GM12878 (cell line): Measurements from ENCODE around the gene PIPOX. TPM values are rescaled to one million over a fixed set of nuclear protein-coding genes. Genes with fewer than 3 reads are reported as not detected.

Source experiments
- ATAC-seq: fragments of 200-7000 bp; cut with Tn5 transposase; 3 replicates; pipeline ENCODE4 v1.9.1; 2020; ENCODE audit warnings: mild to moderate bottlenecking, moderate library complexity
- BruUV-seq: library from RNA; stranded (reverse); fragments of 400-500 nt; replicated peaks from 2 replicates; lab custom pipeline; 2021; lab: Mats Ljungman, UMichigan
- CTCF ChIA-PET: fragments of 300-600 bp; sonication (Branson Sonifier 250); formaldehyde crosslinking; extraction: SDS; loops from one replicate; lab custom pipeline; 2021; ENCODE audit warnings: inconsistent platforms; lab: Yijun Ruan, JAX
- POLR2A ChIA-PET: fragments of 350-600 bp; formaldehyde crosslinking; extraction: SDS; loops from one replicate; lab custom pipeline; 2021; ENCODE audit warnings: inconsistent platforms; lab: Charles Lee
- RAD21 ChIA-PET: fragments of 300-600 bp; sonication (Branson Sonifier 250); formaldehyde crosslinking; loops from one replicate; lab custom pipeline; 2023; ENCODE audit warnings: antibody characterized with exemption; ENCODE audit not compliant: unreplicated experiment; lab: Charles Lee
- SMC1A ChIA-PET: fragments of 300-600 bp; sonication (Branson Sonifier 250); formaldehyde crosslinking; loops from one replicate; lab custom pipeline; 2023; ENCODE audit not compliant: unreplicated experiment, uncharacterized antibody; lab: Charles Lee
- DNase-seq: peaks from one replicate; pipeline ENCODE4 v3.0.0-alpha.2; 2011; ENCODE audit warnings: low read depth, low spot score
- FAIRE-seq: peaks from 3 replicates; lab custom pipeline; 2011; peaks lifted over from hg19 to GRCh38; lab: Jason Lieb, UNC
- H2AFZ ChIP-seq: 2 replicates; pipeline ENCODE4 v1.6.0; 2011; ENCODE audit warnings: low read depth, low read length, control low read depth; ENCODE audit not compliant: control insufficient read depth
- H3K27ac ChIP-seq: 2 replicates; pipeline ENCODE4 v1.5.1; 2011; ENCODE audit warnings: control low read depth; ENCODE audit not compliant: control insufficient read depth, insufficient read depth
- H3K27me3 ChIP-seq, 2 experiments: replicated peaks in 1 of 2; 2 replicates each; pipeline versions ENCODE4 v1.6.0 to v1.6.1; 2011; ENCODE audit warnings: low read length in 1 of 2; ENCODE audit not compliant: control insufficient read depth in 2 of 2, insufficient read depth in 2 of 2
- H3K36me3 ChIP-seq, 2 experiments: 2 replicates each; pipeline ENCODE4 v1.5.1; 2011; ENCODE audit warnings: low read length in 1 of 2; ENCODE audit not compliant: control insufficient read depth in 2 of 2, insufficient read depth in 2 of 2
- H3K4me1 ChIP-seq: 2 replicates; pipeline ENCODE4 v1.6.1; 2011; ENCODE audit warnings: mild to moderate bottlenecking, low read length, moderate library complexity, mixed read lengths; ENCODE audit not compliant: control insufficient read depth, insufficient read depth
- H3K4me2 ChIP-seq: 2 replicates; pipeline ENCODE4 v1.6.0; 2011; ENCODE audit warnings: control low read depth; ENCODE audit not compliant: control insufficient read depth, insufficient read depth
- H3K4me3 ChIP-seq: fragments of 200-600 bp; sonication (generic); 2 replicates; pipeline ENCODE4 v1.5.1; 2016
- H3K79me2 ChIP-seq: 2 replicates; pipeline ENCODE4 v1.6.0; 2011; ENCODE audit warnings: low read length; ENCODE audit not compliant: control insufficient read depth, insufficient read depth
- H3K9ac ChIP-seq: 2 replicates; pipeline ENCODE4 v1.8.0; 2011; ENCODE audit warnings: low read length, control low read depth, mixed read lengths; ENCODE audit not compliant: control insufficient read depth, insufficient read depth
- H3K9me3 ChIP-seq: replicated peaks from 3 replicates; pipeline ENCODE4 v1.5.1; 2011; ENCODE audit warnings: mild to moderate bottlenecking, low read length; ENCODE audit not compliant: control insufficient read depth, insufficient read depth
- H4K20me1 ChIP-seq: 2 replicates; pipeline ENCODE4 v1.6.0; 2011; ENCODE audit not compliant: control insufficient read depth, insufficient read depth
- BHLHE40 ChIP-seq, 2 experiments: fragments of 450-650 bp in 1 of 2; IDR thresholded peaks; 2 replicates each; pipeline ENCODE4 v1.6.1; 2011 to 2017; ENCODE audit warnings: low read depth in 2 of 2, borderline replicate concordance in 1 of 2, improper control_type of control experiment in 1 of 2, low read length in 1 of 2, mild to moderate bottlenecking in 1 of 2
- BRCA1 ChIP-seq: IDR thresholded peaks from 2 replicates; pipeline ENCODE4 v1.6.1; 2011; ENCODE audit warnings: low read depth, low read length, improper control_type of control experiment
- CEBPB ChIP-seq, 2 experiments: fragments of 150-350 bp in 1 of 2; IDR thresholded peaks; 2 replicates each; pipeline ENCODE4 v1.6.1; 2012 to 2014; ENCODE audit warnings: low read depth in 2 of 2, low read length in 2 of 2, borderline replicate concordance in 1 of 2, inconsistent platforms in 1 of 2
- GABPA ChIP-seq: IDR thresholded peaks from 2 replicates; pipeline ENCODE4 v1.6.1; 2014; ENCODE audit warnings: antibody characterized with exemption, low read depth, mild to moderate bottlenecking, inconsistent platforms
- KDM1A ChIP-seq: fragments of 200-600 bp; sonication (generic); IDR thresholded peaks from 2 replicates; pipeline ENCODE4 v1.6.1; 2016; ENCODE audit warnings: borderline replicate concordance
- NFIC ChIP-seq: IDR thresholded peaks from 2 replicates; pipeline ENCODE4 v1.6.1; 2012; ENCODE audit warnings: low read depth, mild to moderate bottlenecking, inconsistent platforms, low read length, moderate library complexity
- NR2C1 ChIP-seq: fragments of 450-650 bp; IDR thresholded peaks from 2 replicates; pipeline ENCODE4 v1.6.1; 2017; ENCODE audit warnings: antibody characterized with exemption, mild to moderate bottlenecking, moderate library complexity
- PAX5 ChIP-seq: IDR thresholded peaks from 2 replicates; pipeline ENCODE4 v1.6.1; 2011; ENCODE audit warnings: low read depth, low read length, borderline replicate concordance
- SP1 ChIP-seq: IDR thresholded peaks from one replicate; pipeline ENCODE4 v1.6.1; 2011; ENCODE audit warnings: low read depth, low read length
- TCF3 ChIP-seq: IDR thresholded peaks from 2 replicates; pipeline ENCODE4 v1.6.1; 2012; ENCODE audit warnings: low read depth, mild to moderate bottlenecking, low read length, borderline replicate concordance; ENCODE audit not compliant: insufficient read depth
- WGBS: methylation state at CpG from one replicate; pipeline ENCODE4 v1.1.6; 2016; ENCODE audit warnings: low lambda C conversion rate; ENCODE audit not compliant: insufficient replicate concordance, insufficient coverage; ENCODE audit errors: missing lambda C conversion rate; 5-methylcytosine and 5-hydroxymethylcytosine counted together
- in situ Hi-C: fragments of 300-500 bp; cut with MboI; formaldehyde crosslinking; loops from 9 replicates; pipeline ENCODE4 v1.14.3; 2018; ENCODE audit warnings: mixed read lengths
- intact Hi-C: fragments of 100-400 bp; cut with micrococcal nuclease; formaldehyde crosslinking; loops from one replicate; pipeline ENCODE4 v1.14.2; 2022; ENCODE audit not compliant: unreplicated experiment
- polyA plus RNA-seq, 11 experiments: library from polyadenylated mRNA; depleted of rRNA in 4 of 11; unstranded in 6 of 11; stranded (reverse) in 5 of 11; fragments of >200 nt; fragmentation: Nextera tagmentation in 4 of 11; fragmentation: Illumina TruSeq in 1 of 11; extraction: Ambion mirVana in 4 of 11; extraction: Trizol in 1 of 11; gene quantifications; 1 replicate in 1 of 11; 2 replicates in 10 of 11; pipeline versions ENCODE4 v1.2.1 to v1.2.3, GENCODE V29; 2011 to 2016; ENCODE audit warnings: inconsistent platforms in 2 of 11, missing spikeins in 2 of 11, low read depth in 1 of 11
- total RNA-seq, 4 experiments: library from RNA; depleted of rRNA in 3 of 4; stranded (reverse); fragments of >200 nt in 3 of 4; fragmentation: Illumina TruSeq in 1 of 4; extraction: Trizol in 1 of 4; gene quantifications; 2 replicates each; pipeline versions ENCODE4 v1.2.1 to v1.2.3, GENCODE V29; 2013 to 2021
- TF ChIP-seq, protein P1 (sequence below): fragments of 450-650 bp; formaldehyde crosslinking; IDR thresholded peaks from 2 replicates; pipeline ENCODE4 v1.4.0; 2020; ENCODE audit warnings: mild to moderate bottlenecking, moderate library complexity

The PIPOX gene
- total and polyA plus RNA-seq, 10 of the 15 experiments (the other 5 are each of a cell fraction or from before 2014, with no cell fraction given): 0.22 to 1.4 (median 0.56) TPM; not detected in 1

DNA sequence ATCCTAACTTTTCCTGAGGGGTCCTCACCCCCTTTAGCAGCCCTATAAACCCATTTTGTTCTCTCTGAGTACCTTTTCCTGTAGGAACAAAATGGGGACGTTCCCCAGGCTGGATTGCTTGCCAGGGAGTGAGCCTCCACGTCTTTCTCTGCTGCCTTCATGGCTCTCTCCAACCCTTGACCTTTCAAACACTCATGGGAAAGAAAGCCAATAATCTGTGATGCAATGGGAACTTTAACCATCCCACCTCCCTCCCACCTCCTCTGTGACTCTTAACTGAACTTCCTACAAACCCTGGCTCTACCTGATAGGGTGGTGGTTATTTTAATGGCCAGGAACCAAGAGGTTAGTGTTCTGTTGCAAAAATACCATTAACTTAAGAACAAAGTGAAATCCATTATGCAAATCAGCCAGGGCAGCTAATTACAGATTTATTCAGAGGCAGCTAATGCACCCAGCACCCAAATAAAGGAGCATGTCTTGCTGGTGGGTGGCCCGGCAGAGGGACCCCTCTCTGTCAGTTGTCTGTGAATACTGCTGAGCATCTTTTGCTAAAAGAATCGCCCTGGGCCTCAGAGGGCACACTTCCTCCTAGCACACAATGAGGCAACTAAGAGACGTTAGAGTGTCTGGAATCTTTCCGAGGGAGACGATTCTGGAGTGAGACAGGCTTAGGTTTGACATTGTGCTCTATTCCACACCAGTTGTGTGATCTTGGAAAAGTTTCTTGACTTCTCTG lies 3.0 kb downstream of the PIPOX start:
- Histone ChIP-seq H3K79me2 (no peaks in the 10 kb centered on the region), H3K27ac (no peak overlapping the region), H3K4me3 (no peak overlapping the region), H3K9ac (no peak overlapping the region), H2AFZ (no peak overlapping the region), H3K36me3 (no peaks in the 10 kb centered on the region), H3K27me3 (peaks cover 2 to 4% of the 10 kb centered on the region in 2 experiments; a peak in 3 of 4 replicates), H3K9me3 (no peaks in the 10 kb centered on the region), H4K20me1 (no peaks in the 10 kb centered on the region), H3K4me1 (peaks cover 13% of the 10 kb centered on the region), H3K4me2 (no peak overlapping the region)
- ATAC-seq: no peak
- ChIA-PET RAD21 (no interaction called here), SMC1A (no interaction called here), POLR2A (no interaction called here), CTCF (interaction anchor here (1.4 kb wide), 1 partner anchor 71 kb away, joined by 4 read pairs; no protein-coding TSS in a partner anchor)
- intact Hi-C loops: no loop called here
- BruUV-seq: no TSS peak
- no peak for FAIRE-seq
- WGBS: 30% methylated on average over 7 of the region's 7 CpGs
- no peak for DNase-seq
- in situ Hi-C loops: no loop called here
- TF ChIP-seq SP1 (no peak), GABPA (no peak), NFIC (no peak), BHLHE40 (IDR thresholded peaks at IDR 0.05; ENCODE audit: borderline replicate concordance in 1 of 2, low read depth in 2 of 2, low read length in 1 of 2) (no peak), NR2C1 (no peak), CEBPB (IDR thresholded peaks at IDR 0.05; ENCODE audit: borderline replicate concordance in 1 of 2, low read depth in 2 of 2, low read length in 2 of 2) (no peak), PAX5 (no peak), BRCA1 (no peak), KDM1A (no peak), TCF3 (no peak)
- TF ChIP-seq, protein P1, sequence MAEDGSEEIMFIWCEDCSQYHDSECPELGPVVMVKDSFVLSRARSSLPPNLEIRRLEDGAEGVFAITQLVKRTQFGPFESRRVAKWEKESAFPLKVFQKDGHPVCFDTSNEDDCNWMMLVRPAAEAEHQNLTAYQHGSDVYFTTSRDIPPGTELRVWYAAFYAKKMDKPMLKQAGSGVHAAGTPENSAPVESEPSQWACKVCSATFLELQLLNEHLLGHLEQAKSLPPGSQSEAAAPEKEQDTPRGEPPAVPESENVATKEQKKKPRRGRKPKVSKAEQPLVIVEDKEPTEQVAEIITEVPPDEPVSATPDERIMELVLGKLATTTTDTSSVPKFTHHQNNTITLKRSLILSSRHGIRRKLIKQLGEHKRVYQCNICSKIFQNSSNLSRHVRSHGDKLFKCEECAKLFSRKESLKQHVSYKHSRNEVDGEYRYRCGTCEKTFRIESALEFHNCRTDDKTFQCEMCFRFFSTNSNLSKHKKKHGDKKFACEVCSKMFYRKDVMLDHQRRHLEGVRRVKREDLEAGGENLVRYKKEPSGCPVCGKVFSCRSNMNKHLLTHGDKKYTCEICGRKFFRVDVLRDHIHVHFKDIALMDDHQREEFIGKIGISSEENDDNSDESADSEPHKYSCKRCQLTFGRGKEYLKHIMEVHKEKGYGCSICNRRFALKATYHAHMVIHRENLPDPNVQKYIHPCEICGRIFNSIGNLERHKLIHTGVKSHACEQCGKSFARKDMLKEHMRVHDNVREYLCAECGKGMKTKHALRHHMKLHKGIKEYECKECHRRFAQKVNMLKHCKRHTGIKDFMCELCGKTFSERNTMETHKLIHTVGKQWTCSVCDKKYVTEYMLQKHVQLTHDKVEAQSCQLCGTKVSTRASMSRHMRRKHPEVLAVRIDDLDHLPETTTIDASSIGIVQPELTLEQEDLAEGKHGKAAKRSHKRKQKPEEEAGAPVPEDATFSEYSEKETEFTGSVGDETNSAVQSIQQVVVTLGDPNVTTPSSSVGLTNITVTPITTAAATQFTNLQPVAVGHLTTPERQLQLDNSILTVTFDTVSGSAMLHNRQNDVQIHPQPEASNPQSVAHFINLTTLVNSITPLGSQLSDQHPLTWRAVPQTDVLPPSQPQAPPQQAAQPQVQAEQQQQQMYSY (CRISPR knock-in tag): no peak
